ENCODE results near the gene PIP4K2A.

PIP4K2A gene

GRCh38 chr10:22583683-22584082, 130.7 kb downstream of the PIP4K2A start:
- no peak for DNase-seq

GRCh38 chr10:22581461-22581860, 132.9 kb downstream of the PIP4K2A start:
- no peak for DNase-seq

GRCh38 chr10:22580711-22581110, 133.7 kb downstream of the PIP4K2A start:
- no peak for DNase-seq

GRCh38 chr10:22579826-22580225, 134.6 kb downstream of the PIP4K2A start:
- DNase-seq: no peak

- DNase-seq: no peak
Measured at GRCh38 chr10:22573820-22574569, 140.4 kb downstream of the PIP4K2A start.

- DNase-seq: no peak
Measured at GRCh38 chr10:22570733-22571430, 143.5 kb downstream of the PIP4K2A start.

GRCh38 chr10:22570234-22570633, 144.1 kb downstream of the PIP4K2A start:
- no peak for DNase-seq

GRCh38 chr10:22568928-22569327, 145.4 kb downstream of the PIP4K2A start:
- DNase-seq: no peak

- DNase-seq: no peak
Measured at GRCh38 chr10:22564060-22564459, 150.3 kb downstream of the PIP4K2A start.

- DNase-seq: no peak
Measured at GRCh38 chr10:22561909-22562308, 152.5 kb downstream of the PIP4K2A start.

GRCh38 chr10:22560913-22561239, 153.5 kb downstream of the PIP4K2A start:
- no peak for DNase-seq

GRCh38 chr10:22560096-22560912, 154.1 kb downstream of the PIP4K2A start:
- DNase-seq: no peak

- DNase-seq: no peak
Measured at GRCh38 chr10:22557321-22557720, 157.1 kb downstream of the PIP4K2A start.

GRCh38 chr10:22556774-22557173, 157.6 kb downstream of the PIP4K2A start:
- no peak for DNase-seq

- DNase-seq: peak; percentile 41
Measured at GRCh38 chr10:22554461-22555182, 159.8 kb downstream of the PIP4K2A start.

GRCh38 chr10:22553452-22553995, 160.9 kb downstream of the PIP4K2A start:
- no peak for DNase-seq

GRCh38 chr10:22552888-22553378, 161.4 kb downstream of the PIP4K2A start:
- DNase-seq: no peak

GRCh38 chr10:22551681-22552365, 162.6 kb downstream of the PIP4K2A start:
- DNase-seq: no peak

- no peak for DNase-seq
Measured at GRCh38 chr10:22550732-22551131, 163.6 kb downstream of the PIP4K2A start.

- DNase-seq: no peak
Measured at GRCh38 chr10:22548344-22548743, 166.0 kb downstream of the PIP4K2A start.

GRCh38 chr10:22545643-22546042, 168.7 kb downstream of the PIP4K2A start:
- DNase-seq: no peak
